Epithelial cell of proximal tubule (primary cell): Measurements from ENCODE around the gene CHST10. TPM values are rescaled to one million over a fixed set of nuclear protein-coding genes. Genes with fewer than 3 reads are reported as not detected.

Experiments used
- DNase-seq: peaks from one replicate; pipeline ENCODE4 v3.0.0-alpha.2; 2011; ENCODE audit warnings: low read depth
- H3K4me3 ChIP-seq: 2 replicates; pipeline ENCODE4 v1.5.1; 2011; ENCODE audit warnings: low read depth, mild to moderate bottlenecking, low read length
- CTCF ChIP-seq: conservative IDR thresholded peaks from 2 replicates; pipeline ENCODE4 v1.5.1; 2012; ENCODE audit warnings: low read depth, mild to moderate bottlenecking, low read length
- total RNA-seq: library from RNA; depleted of rRNA; stranded (reverse); fragments of >200 nt; gene quantifications from 2 replicates; pipeline ENCODE4 v1.2.3, GENCODE V29; 2015

CHST10 gene
- total RNA-seq, 1 donor from 2014 or later: 8.8 TPM

GRCh38 chr2:100404411-100404810, 13.1 kb downstream of the CHST10 start:
- no peak for DNase-seq
- no peak for TF ChIP-seq CTCF

GRCh38 chr2:100403722-100404121, 13.7 kb downstream of the CHST10 start:
- no peak for TF ChIP-seq CTCF
- DNase-seq: no peak
- H3K4me3 ChIP-seq: no peak overlapping the region

More at GRCh38 chr2:100404411-100404810, 13.1 kb downstream of the CHST10 start:
- H3K4me3 ChIP-seq: no peak overlapping the region

- H3K4me3 ChIP-seq: no peak overlapping the region
- DNase-seq: no peak
- TF ChIP-seq CTCF: no peak
These were observed 16.2 kb downstream of the CHST10 start for GRCh38 chr2:100401268-100401667.

- no peak for DNase-seq
- TF ChIP-seq CTCF: no peak
- H3K4me3 ChIP-seq: no peak overlapping the region
These were observed 17.8 kb downstream of the CHST10 start for GRCh38 chr2:100399714-100400113.

- DNase-seq: no peak
- no peak overlapping the region for H3K4me3 ChIP-seq
- TF ChIP-seq CTCF: no peak
These were observed 19.5 kb downstream of the CHST10 start for GRCh38 chr2:100397976-100398375.

- H3K4me3 ChIP-seq: no peak overlapping the region
- no peak for DNase-seq
- no peak for TF ChIP-seq CTCF
These were observed 20.2 kb downstream of the CHST10 start for GRCh38 chr2:100397118-100397860.

GRCh38 chr2:100396483-100396882, 21.0 kb downstream of the CHST10 start:
- DNase-seq: no peak
- TF ChIP-seq CTCF: no peak
- H3K4me3 ChIP-seq: no peak overlapping the region
